ENCODE results near the gene TUBB1. TPM values are rescaled to one million over a fixed set of nuclear protein-coding genes. Genes with fewer than 3 reads are reported as not detected.

TUBB1 gene
- total and polyA plus RNA-seq, 2 donors from 2014 or later, result 0.17 TPM; not detected in 1

- Histone ChIP-seq H3K9me3 (ENCODE audit: control insufficient read depth in 2 of 3, insufficient read depth in 1 of 3, low read length in 3 of 3) (no peaks in the 10 kb centered on the region), H3K4me1 (ENCODE audit: control insufficient read depth in 2 of 3, insufficient read depth in 2 of 3, low read depth in 1 of 3, low read length in 3 of 3) (peaks cover 2 to 11% (median 7%) of the 10 kb centered on the region in 3 donors), H3K27me3 (ENCODE audit: control insufficient read depth, insufficient read depth, low read length) (no peaks in the 10 kb centered on the region), H3K27ac (ENCODE audit: low read depth in 2 of 2, low read length in 2 of 2) (no peak overlapping the region), H3K4me3 (ENCODE audit: low read length in 3 of 3) (no peak overlapping the region), H3K9ac (ENCODE audit: low read length in 3 of 3) (no peak overlapping the region), H3K36me3 (ENCODE audit: control insufficient read depth in 2 of 3, insufficient read depth in 3 of 3, low read length in 3 of 3) (no peaks in the 10 kb centered on the region)
- TF ChIP-seq CTCF (IDR thresholded peaks at IDR 0.05; ENCODE audit: borderline replicate concordance, extremely low read depth, insufficient read depth), result no peak
- DNase-seq, result no peak
- FAIRE-seq, result no peak
- intact Hi-C loops (cut with DNase I), result no loop called here
Measured at GRCh38 chr20:59044796-59045195, 25.6 kb downstream of the TUBB1 start.

DNA sequence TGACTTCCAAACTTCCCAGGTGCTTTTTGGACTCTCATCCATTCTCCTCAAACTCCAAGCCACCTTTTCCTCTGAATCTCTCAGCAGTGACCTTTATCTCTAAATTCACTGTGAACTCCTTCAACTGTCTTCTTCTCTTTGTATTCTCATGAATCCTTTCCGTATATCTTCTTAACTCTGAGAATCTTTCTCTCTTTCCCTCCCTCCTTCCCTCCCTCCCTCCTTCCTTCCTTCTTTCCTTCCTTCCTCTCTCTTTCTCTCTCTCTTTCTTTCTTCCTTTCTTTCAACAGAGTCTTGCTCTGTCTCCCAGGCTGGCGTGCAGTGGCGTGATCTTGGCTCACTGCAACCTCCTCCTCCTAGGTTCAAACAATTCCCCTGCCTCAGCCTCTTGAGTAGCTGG, 27.6 kb downstream of the TUBB1 start:
- intact Hi-C loops (cut with DNase I), result no loop called here
- Histone ChIP-seq H3K27me3 (ENCODE audit: control insufficient read depth, insufficient read depth, low read length) (no peaks in the 10 kb centered on the region), H3K4me3 (ENCODE audit: low read length in 3 of 3) (no peak overlapping the region), H3K9ac (ENCODE audit: low read length in 3 of 3) (no peak overlapping the region), H3K27ac (ENCODE audit: low read depth in 2 of 2, low read length in 2 of 2) (no peak overlapping the region), H3K9me3 (ENCODE audit: control insufficient read depth in 2 of 3, insufficient read depth in 1 of 3, low read length in 3 of 3) (no peaks in the 10 kb centered on the region), H3K36me3 (ENCODE audit: control insufficient read depth in 2 of 3, insufficient read depth in 3 of 3, low read length in 3 of 3) (no peaks in the 10 kb centered on the region), H3K4me1 (ENCODE audit: control insufficient read depth in 2 of 3, insufficient read depth in 2 of 3, low read depth in 1 of 3, low read length in 3 of 3) (peaks cover 0 to 5% (median 5%) of the 10 kb centered on the region in 3 donors)
- TF ChIP-seq CTCF (IDR thresholded peaks at IDR 0.05; ENCODE audit: borderline replicate concordance, extremely low read depth, insufficient read depth), result no peak
- FAIRE-seq (no peak), DNase-seq (no peak)

DNA sequence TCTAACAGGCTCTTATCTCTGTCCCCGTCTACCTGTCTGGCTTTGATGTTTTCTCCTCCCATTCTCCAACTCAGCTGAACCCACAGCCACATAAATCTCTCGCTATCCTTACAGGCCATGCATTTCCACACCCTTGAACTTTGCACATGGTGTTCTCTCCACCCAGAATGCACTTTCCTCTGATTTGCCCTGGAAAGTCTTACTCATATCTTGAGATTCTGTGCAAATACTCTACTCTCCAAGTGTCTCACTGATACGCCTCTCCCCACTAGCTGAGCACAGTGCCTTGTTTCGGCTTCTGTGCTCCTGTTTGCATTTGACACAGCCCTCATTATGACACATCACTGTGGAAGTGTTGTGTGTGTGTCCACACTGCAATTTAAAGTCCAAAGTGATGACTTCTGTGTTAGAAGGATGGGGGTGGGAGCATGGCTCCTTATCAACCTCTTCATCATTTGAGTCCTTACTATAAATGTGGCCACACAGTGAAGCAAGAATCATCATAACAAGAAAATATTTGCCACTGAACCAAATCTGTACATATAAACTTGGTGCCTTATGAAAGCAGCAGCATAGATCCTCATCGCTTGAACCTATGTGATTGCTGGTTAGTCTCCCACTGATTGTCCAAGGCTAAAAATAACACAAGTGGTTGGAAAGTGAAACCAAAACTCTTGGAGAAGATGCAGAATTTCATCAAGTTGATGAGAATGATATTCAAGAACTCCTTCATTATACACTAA, 28.9 kb downstream of the TUBB1 start:
- no peak for TF ChIP-seq CTCF (IDR thresholded peaks at IDR 0.05; ENCODE audit: borderline replicate concordance, extremely low read depth, insufficient read depth)
- H3K4me3 ChIP-seq (ENCODE audit: low read length in 3 of 3), result no peak overlapping the region
- H3K27ac ChIP-seq (ENCODE audit: low read depth in 2 of 2, low read length in 2 of 2), result no peak overlapping the region
- H3K27me3 ChIP-seq (ENCODE audit: control insufficient read depth, insufficient read depth, low read length), result no peaks in the 10 kb centered on the region
- no peak overlapping the region for H3K9ac ChIP-seq (ENCODE audit: low read length in 3 of 3)
- intact Hi-C loops (cut with DNase I), result no loop called here
- H3K4me1 ChIP-seq (ENCODE audit: control insufficient read depth in 2 of 3, insufficient read depth in 2 of 3, low read depth in 1 of 3, low read length in 3 of 3), result peaks cover 0 to 3% (median 3%) of the 10 kb centered on the region in 3 donors
- H3K9me3 ChIP-seq (ENCODE audit: control insufficient read depth in 2 of 3, insufficient read depth in 1 of 3, low read length in 3 of 3), result no peaks in the 10 kb centered on the region
- no peaks in the 10 kb centered on the region for H3K36me3 ChIP-seq (ENCODE audit: control insufficient read depth in 2 of 3, insufficient read depth in 3 of 3, low read length in 3 of 3)
- FAIRE-seq, result no peak
- DNase-seq, result no peak

DNA sequence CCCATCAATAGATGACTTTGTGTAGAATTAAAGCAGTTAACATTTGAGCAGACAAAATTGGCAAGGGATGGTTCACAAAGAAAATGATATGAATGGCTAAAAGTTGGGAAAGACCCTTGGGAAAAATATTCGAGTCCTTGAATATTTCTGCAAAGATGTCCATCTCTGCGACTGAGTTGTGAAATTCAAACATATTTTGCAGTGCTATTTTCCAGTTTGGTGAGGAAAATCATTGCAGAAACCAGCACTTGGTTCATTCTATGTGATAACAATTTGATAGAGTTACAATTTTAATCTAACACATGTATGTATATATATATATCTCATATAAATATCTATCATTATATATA, 29.4 kb downstream of the TUBB1 start:
- intact Hi-C loops (cut with DNase I), result no loop called here
- Histone ChIP-seq H3K9ac (ENCODE audit: low read length in 3 of 3) (no peak overlapping the region), H3K27ac (ENCODE audit: low read depth in 2 of 2, low read length in 2 of 2) (no peak overlapping the region), H3K4me3 (ENCODE audit: low read length in 3 of 3) (no peak overlapping the region), H3K27me3 (ENCODE audit: control insufficient read depth, insufficient read depth, low read length) (no peaks in the 10 kb centered on the region), H3K36me3 (ENCODE audit: control insufficient read depth in 2 of 3, insufficient read depth in 3 of 3, low read length in 3 of 3) (no peaks in the 10 kb centered on the region), H3K4me1 (ENCODE audit: control insufficient read depth in 2 of 3, insufficient read depth in 2 of 3, low read depth in 1 of 3, low read length in 3 of 3) (no peaks in the 10 kb centered on the region), H3K9me3 (ENCODE audit: control insufficient read depth in 2 of 3, insufficient read depth in 1 of 3, low read length in 3 of 3) (no peaks in the 10 kb centered on the region)
- FAIRE-seq, result no peak
- DNase-seq, result no peak
- TF ChIP-seq CTCF (IDR thresholded peaks at IDR 0.05; ENCODE audit: borderline replicate concordance, extremely low read depth, insufficient read depth), result no peak

All from kidney (tissue), 14 donors.